NCI-H146 (cell line): ENCODE measurements around the gene FGD3.

Experiments used
- DNase-seq: peaks from one replicate; lab custom pipeline; 2025; lab: John Stamatoyannopoulos, UW

FGD3 gene

GRCh38 chr9:93052791-93053540, 105.6 kb downstream of the FGD3 start:
- DNase-seq, result no peak

DNA sequence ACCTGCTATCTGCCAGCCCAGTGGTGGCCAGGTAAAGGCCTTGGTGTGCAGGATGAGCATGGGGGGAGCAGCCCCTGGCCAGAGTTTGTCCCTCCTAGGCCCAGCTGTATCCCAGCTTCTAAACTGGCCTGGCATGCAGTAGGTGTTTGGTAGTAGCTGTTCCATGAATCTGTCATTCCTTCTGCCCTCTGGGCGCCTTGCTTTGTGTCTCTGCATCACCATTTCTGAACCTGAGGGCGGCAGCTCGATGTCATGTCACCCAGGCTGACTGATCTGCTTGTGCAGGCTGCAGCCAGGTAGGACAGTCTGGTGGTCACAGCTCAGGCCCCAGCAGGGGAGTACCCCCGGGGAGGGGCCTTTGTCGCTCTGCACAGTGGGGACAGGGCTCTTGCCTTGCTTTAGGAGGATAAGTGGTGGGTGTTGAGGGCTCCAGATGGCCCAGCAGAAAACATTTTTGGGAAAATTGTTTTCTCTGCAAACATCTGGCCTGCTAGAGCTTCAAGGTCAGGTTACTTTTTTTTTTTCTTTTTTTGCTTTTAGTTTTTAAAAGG, 106.5 kb downstream of the FGD3 start:
- DNase-seq, result no peak

GRCh38 chr9:93054758-93055704, 107.7 kb downstream of the FGD3 start:
- no peak for DNase-seq

DNA sequence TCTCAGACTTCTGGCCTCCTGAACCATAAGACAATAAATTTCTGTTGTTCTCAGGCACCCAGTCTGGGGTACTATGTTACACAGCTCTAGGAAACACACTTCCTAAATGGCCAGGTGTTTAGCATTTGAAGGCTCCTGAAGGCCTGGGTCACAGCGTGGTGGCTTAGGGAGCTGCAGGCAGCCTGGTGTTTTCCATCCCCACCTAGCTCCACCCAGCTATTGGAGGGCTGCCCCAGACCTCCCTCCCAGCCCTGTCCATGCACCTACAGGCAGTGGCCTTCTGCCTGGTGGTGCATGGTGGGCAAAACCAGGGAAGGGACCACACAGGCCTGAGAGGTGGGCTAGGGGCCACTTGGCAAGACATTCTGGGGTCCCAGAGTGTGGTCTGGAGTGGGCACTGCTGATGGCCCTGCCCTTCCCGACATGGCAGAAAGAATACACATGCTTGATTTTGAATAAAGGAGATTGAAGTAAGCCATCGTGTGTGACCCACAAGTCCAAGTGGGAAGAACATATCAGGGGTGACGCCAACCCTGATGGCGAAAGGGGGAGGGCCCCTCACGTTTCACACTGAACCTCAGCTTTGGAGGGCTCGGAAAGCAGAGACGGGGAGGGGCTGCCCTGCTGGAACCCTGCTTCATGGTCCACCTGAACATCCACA, 109.8 kb downstream of the FGD3 start:
- peak; percentile 16 for DNase-seq

GRCh38 chr9:93057703-93058354, 110.5 kb downstream of the FGD3 start:
- DNase-seq, result no peak

DNA sequence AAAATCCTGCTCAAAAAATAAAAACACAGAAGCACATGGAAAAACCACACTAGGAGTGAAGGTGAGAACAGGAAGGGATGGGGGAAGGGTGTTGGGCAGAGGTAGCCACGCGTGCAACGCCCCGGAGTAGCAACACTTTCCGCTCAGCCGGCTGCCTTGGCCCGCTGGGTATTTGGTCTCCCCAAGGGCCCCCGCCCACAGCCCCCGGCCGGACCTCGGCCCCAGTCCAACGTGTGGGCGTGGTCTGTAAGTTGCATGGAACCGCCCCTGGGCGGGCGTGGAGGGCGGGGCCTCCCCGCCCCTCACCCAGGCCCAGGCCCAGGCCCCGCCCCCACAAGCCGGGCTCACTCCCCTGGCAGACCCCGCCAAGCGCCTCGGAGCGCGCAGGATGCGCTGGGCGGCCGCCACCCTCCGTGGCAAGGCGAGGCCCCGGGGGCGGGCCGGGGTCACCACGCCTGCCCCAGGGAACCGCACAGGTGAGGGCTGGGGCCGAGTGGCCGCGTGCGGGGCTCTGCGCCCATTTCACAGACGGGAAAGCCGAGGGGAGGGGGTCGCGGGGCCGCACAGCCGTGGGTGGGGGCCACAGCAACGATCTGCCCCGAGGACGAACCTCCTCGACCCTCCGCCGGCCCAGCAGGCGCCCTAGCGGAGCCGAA, 111.2 kb downstream of the FGD3 start, which contains the start of gene SUSD3:
SUSD3 (plus strand) TSS at position 347 of the 656 bp plus-strand sequence; CDS start at position 389, 42 bp downstream.
- DNase-seq, result peak; percentile 67

GRCh38 chr9:93059011-93059714, 111.8 kb downstream of the FGD3 start:
- no peak for DNase-seq

GRCh38 chr9:93059715-93060578, 112.6 kb downstream of the FGD3 start:
- DNase-seq, result no peak

DNA sequence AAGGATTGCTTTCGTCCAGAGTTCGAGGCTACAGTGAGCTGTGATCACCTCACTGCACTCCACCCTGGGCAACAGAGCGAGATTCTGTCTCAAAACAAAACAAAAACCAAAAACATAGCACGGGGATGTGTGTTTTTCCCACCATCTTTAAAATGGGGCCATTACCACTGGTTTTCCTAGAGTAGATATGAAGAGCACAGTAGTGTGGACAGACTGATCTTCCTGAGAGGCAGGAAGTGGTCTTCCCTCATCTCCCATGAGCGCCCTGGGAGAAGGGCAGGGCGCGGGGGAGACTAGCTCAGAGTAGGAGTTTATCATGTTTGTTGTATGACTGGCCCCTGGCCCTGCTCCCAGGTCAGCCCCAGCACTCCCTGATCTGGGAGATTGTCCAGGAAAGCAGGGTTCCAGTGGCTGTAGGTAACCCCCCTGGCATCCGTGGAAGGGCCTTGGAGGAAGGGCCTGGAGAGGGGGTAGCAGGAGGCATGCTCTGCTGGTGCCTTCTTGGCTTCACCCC, 113.5 kb downstream of the FGD3 start:
- no peak for DNase-seq

DNA sequence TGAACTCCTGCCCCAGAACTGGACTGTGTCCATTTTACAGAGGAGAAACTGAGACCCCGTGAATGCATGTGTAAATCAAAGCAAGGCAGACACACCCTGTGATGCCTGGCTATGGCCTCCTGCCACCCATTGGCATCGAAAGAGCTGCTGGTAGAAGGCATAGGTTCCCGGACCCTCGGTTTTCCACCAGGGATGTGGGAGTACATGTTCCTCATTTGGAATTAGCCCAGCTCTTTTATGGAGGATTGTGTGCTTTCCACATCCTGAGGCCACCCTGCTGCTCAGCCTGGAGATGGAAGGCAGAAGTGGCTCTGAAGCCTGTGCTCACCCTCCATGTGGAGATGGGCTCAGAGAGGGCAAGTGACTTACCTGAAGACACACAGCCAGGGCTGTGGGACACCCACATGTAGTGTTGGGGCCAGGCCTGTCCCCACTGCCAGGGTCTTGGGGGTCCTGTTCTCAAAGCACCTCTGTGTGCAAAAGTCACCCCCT, 114.0 kb downstream of the FGD3 start:
- no peak for DNase-seq

DNA sequence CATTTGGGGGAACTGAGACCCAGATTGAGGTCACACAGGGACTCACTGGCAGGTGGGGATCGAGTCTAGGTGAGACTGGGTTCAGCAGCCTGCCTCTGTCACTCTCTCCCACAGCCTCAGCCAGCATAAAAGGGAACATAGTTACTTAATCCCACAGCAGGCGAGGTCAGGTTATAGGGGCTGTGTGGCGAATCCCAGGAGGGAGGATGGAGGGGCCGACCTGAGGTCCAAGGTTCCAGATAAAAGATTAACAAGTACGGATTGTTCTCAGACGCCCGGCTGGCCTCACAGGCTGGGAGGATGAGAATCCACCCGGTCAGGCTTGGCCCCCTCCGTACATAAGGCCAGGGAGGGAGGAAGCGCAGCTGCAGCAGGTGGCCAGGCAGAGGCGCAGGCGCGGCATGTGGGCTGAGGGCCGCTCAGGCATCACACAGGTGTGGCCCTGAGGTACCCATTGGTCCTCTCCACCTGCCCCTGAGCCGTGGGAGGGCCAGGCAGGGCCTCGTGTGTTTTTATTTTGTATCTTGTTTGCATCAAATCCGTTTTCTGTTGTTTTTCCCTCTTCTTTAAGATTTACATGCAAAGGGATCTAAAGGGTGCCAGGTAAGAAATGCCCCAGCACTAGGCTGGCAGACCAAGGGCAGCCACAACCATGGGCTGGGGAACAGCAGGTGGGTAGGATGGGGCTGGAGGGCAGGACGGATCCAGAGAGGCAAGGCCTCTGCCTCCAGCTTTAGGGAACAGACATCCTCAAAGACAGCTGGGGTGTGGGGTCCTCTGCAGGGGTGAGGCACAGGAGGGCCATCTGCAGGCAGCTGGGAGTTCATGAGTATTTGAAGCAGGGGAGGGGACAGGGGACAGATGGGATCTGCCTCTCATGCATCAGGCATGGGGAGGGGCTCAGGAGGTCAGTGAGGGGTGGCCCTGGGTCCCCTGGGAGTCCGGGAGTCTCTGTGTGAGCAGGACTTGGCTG, 114.8 kb downstream of the FGD3 start:
- peak; percentile 78 for DNase-seq

- DNase-seq, result no peak
Measured at GRCh38 chr9:93064392-93065134, 117.2 kb downstream of the FGD3 start.

DNA sequence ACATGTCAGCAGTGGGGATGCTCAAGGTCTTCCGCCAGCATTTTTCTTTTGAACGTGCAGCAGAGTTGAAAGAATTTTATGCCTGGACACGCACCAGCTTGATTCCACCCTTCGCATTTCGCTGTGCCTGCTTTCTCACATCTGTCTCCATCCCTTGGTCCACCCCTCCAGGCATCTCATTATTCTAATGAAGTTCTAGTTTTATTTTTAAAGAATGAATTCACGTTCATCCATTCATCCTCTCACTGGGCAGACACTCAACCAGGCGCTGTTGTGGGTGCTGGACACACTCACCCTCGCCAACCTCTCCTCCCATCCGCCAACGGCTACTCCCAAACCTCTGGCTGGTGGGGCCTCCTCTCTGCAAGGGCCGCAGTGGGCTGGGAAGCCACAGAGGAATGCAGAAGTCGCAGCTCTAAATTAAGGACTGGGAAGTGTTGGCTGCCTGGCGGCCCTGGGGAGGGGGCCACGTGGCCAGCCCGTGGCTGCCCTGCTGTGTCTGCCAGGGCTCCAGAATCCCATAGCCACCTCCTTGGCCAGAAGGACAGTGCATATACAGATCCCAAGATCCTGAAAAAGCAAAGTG, 117.9 kb downstream of the FGD3 start:
- DNase-seq, result no peak

DNA sequence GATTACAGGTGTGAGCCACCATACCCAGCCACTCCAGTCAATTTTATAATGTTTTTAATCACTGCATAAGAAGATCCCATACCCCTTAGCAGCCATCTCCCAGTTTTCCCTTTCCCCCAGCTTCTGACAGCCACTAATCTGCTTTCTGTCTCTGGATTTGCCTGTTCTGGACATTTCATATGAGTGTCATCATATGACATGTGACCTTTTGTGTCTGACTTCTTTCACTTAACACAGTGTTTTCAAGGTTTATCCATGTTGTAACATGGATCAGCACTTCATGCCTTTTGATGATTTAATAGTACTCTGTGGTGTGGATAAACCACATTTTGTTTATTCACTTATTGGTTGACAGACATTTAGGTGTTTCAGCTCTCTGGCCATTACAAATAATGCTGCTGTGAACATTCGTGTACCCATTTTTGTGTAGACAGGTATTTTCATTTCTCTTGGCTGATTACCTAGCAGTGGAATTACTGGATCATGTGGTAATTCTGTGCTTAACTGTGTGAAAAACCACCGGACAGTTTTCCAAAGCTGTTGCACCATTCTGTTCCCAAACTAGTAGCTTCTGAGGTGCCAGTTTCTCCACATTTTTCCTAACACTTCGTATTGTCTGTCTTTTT, 119.8 kb downstream of the FGD3 start:
- DNase-seq, result no peak

GRCh38 chr9:93068956-93069355, 121.6 kb downstream of the FGD3 start:
- no peak for DNase-seq

GRCh38 chr9:93071464-93071863, 124.1 kb downstream of the FGD3 start:
- DNase-seq, result peak; percentile 12
